Keratinocyte (primary cell): ENCODE results near the gene CLCNKB.

Experiments used
- CTCF ChIP-seq, 3 experiments: IDR thresholded peaks in 1 of 3; conservative IDR thresholded peaks in 1 of 3; optimal IDR thresholded peaks in 1 of 3; 2 replicates in 2 of 3; 3 replicates in 1 of 3; pipeline versions ENCODE3 to v1.5.1; 2011; ENCODE audit warnings: low read length in 3 of 3, mild to moderate bottlenecking in 3 of 3, moderate library complexity in 2 of 3, control low read depth in 1 of 3, inconsistent platforms in 1 of 3; ENCODE audit not compliant: insufficient read depth in 2 of 3; ENCODE audit errors: extremely low read depth in 1 of 3
- EZH2 ChIP-seq: IDR thresholded peaks from one replicate; pipeline ENCODE4 v1.6.1; 2012; ENCODE audit warnings: inconsistent platforms, mild to moderate bottlenecking, low read length, moderate library complexity

GRCh38 chr1:16067933-16068332 lies 24.4 kb downstream of the CLCNKB start:
- TF ChIP-seq CTCF (optimal IDR thresholded peaks at IDR 0.05 in 1 of 3, IDR thresholded peaks at IDR 0.05 in 1 of 3, conservative IDR thresholded peaks at IDR 0.05 in 1 of 3; ENCODE audit: extremely low read depth in 1 of 3, insufficient read depth in 2 of 3, low read length in 3 of 3) (no peak), EZH2 (no peak)
